ENCODE measurements around the gene TRABD2B.

Gene TRABD2B

DNA sequence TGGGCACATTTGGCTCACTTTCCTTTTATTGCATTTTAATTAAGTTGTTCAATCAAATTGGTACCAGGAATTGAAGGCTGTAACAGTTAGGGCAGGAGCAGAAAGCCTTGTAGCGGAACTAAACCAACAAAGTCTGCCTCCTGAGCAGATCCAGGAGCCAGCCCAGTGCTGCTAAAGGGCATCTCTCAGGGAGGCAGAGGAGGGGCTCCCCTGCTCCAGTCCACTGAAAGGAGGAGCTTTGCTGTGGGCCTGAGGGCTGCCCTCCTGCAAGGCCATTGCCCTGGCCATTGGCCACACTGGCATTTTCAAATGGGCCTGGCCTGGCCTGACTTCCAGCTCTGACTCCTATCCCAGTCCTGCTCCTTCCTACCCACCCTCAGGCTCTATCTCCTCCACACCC is 3.7 kb upstream of the TRABD2B start:
- Histone ChIP-seq H3K9ac (ENCODE audit: low read length) (no peak overlapping the region), H3K79me2 (ENCODE audit: insufficient read depth, low read length) (no peaks in the 10 kb centered on the region), H2AFZ (ENCODE audit: low read depth, low read length, severe bottlenecking) (no peak overlapping the region), H3K9me3 (ENCODE audit: insufficient read depth, low read length) (no peaks in the 10 kb centered on the region), H3K27ac (ENCODE audit: low read depth, low read length) (no peak overlapping the region), H3K4me3 (ENCODE audit: insufficient read depth, low read length, poor library complexity, severe bottlenecking) (no peak overlapping the region), H3F3A (ENCODE audit: insufficient read depth) (no peaks in the 10 kb centered on the region), H4K20me1 (ENCODE audit: low read depth, low read length) (no peaks in the 10 kb centered on the region), H3K27me3 (ENCODE audit: low read length) (no peaks in the 10 kb centered on the region), H3K4me2 (ENCODE audit: low read depth, low read length, poor library complexity, severe bottlenecking) (no peak overlapping the region), H3K9me2 (replicated peaks; ENCODE audit: insufficient read depth, low read length) (no peaks in the 10 kb centered on the region), H3K36me3 (ENCODE audit: low read length) (no peaks in the 10 kb centered on the region)
- no peak for TF ChIP-seq EZH2phosphoT487 (conservative IDR thresholded peaks at IDR 0.05; ENCODE audit: low read length)
- TF ChIP-seq, protein P1, sequence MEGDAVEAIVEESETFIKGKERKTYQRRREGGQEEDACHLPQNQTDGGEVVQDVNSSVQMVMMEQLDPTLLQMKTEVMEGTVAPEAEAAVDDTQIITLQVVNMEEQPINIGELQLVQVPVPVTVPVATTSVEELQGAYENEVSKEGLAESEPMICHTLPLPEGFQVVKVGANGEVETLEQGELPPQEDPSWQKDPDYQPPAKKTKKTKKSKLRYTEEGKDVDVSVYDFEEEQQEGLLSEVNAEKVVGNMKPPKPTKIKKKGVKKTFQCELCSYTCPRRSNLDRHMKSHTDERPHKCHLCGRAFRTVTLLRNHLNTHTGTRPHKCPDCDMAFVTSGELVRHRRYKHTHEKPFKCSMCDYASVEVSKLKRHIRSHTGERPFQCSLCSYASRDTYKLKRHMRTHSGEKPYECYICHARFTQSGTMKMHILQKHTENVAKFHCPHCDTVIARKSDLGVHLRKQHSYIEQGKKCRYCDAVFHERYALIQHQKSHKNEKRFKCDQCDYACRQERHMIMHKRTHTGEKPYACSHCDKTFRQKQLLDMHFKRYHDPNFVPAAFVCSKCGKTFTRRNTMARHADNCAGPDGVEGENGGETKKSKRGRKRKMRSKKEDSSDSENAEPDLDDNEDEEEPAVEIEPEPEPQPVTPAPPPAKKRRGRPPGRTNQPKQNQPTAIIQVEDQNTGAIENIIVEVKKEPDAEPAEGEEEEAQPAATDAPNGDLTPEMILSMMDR (IDR thresholded peaks at IDR 0.05; ENCODE audit: insufficient read depth, low read length, poor library complexity, severe bottlenecking) = no peak

DNA sequence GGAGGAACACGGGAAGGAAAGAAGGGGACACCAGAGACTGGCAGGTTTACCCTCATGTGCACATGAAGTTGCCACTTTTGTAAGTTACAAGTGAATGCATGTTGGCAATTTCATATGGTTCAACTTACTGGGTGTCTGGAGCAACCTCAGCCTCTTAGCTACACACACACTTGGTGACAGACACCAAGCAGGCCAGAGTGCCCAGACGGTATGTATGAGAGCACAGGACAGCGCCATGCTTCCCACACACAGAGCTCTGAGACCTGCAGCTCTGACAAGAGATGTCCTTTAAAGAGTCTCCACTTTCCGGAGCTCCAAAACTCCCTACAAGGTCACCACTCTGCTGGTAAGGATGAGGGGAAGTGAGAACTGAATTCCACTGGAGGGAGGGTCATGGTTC is 1.9 kb upstream of the TRABD2B start:
- Histone ChIP-seq H3K4me2 (ENCODE audit: low read depth, low read length, poor library complexity, severe bottlenecking) (no peak overlapping the region), H4K20me1 (ENCODE audit: low read depth, low read length) (no peaks in the 10 kb centered on the region), H3K27me3 (ENCODE audit: low read length) (no peaks in the 10 kb centered on the region), H3K4me3 (ENCODE audit: insufficient read depth, low read length, poor library complexity, severe bottlenecking) (no peak overlapping the region), H3K9ac (ENCODE audit: low read length) (no peak overlapping the region), H3K79me2 (ENCODE audit: insufficient read depth, low read length) (no peaks in the 10 kb centered on the region), H3K36me3 (ENCODE audit: low read length) (no peaks in the 10 kb centered on the region), H3K27ac (ENCODE audit: low read depth, low read length) (no peak overlapping the region), H2AFZ (ENCODE audit: low read depth, low read length, severe bottlenecking) (no peak overlapping the region), H3K9me3 (ENCODE audit: insufficient read depth, low read length) (no peaks in the 10 kb centered on the region), H3F3A (ENCODE audit: insufficient read depth) (no peaks in the 10 kb centered on the region), H3K9me2 (replicated peaks; ENCODE audit: insufficient read depth, low read length) (no peaks in the 10 kb centered on the region)
- TF ChIP-seq, protein P1 (IDR thresholded peaks at IDR 0.05; ENCODE audit: insufficient read depth, low read length, poor library complexity, severe bottlenecking) = no peak

DNA sequence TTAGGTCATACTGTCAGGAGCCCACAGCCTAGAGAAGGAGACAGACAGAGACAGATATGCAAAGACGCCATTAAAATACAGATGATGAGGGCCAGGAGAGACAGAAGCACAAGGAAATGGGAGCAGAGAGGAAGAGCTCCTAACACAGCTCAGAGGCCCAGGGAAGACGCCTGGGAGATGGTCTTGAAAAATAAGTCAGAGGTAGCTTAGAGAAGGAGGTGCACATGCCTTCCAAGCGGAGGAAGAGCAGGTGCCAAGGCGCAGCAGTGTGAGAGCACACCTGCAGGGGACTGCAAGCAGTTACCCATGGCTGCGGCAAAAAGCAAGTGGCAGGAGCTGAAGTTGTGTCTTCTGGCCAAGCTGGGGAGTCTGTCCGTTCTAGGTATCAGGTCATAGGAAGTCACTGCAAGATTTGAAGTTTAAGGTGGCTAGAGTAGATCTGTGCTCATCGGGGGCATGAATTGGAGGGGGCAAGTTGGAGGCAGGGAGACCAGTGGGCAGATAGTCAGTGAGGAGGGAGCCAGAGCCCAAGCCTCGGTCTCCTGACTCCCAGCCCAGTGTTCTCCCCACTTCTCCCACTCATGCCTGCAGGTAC is 1.3 kb upstream of the TRABD2B start:
- Histone ChIP-seq H3K9me2 (replicated peaks; ENCODE audit: insufficient read depth, low read length) (no peaks in the 10 kb centered on the region), H4K20me1 (ENCODE audit: low read depth, low read length) (no peaks in the 10 kb centered on the region), H3F3A (ENCODE audit: insufficient read depth) (no peaks in the 10 kb centered on the region), H3K36me3 (ENCODE audit: low read length) (no peaks in the 10 kb centered on the region), H3K9ac (ENCODE audit: low read length) (no peak overlapping the region), H3K27ac (ENCODE audit: low read depth, low read length) (no peak overlapping the region), H3K27me3 (ENCODE audit: low read length) (no peaks in the 10 kb centered on the region), H2AFZ (ENCODE audit: low read depth, low read length, severe bottlenecking) (no peak overlapping the region), H3K4me3 (ENCODE audit: insufficient read depth, low read length, poor library complexity, severe bottlenecking) (no peak overlapping the region), H3K4me2 (ENCODE audit: low read depth, low read length, poor library complexity, severe bottlenecking) (no peak overlapping the region), H3K79me2 (ENCODE audit: insufficient read depth, low read length) (no peaks in the 10 kb centered on the region), H3K9me3 (ENCODE audit: insufficient read depth, low read length) (no peaks in the 10 kb centered on the region)
- TF ChIP-seq, protein P1 (IDR thresholded peaks at IDR 0.05; ENCODE audit: insufficient read depth, low read length, poor library complexity, severe bottlenecking) = no peak
- TF ChIP-seq EZH2phosphoT487 (conservative IDR thresholded peaks at IDR 0.05; ENCODE audit: low read length) = no peak
